Osteoblast (primary cell): Measurements from ENCODE around the gene SIGLECL1. TPM values are rescaled to one million over a fixed set of nuclear protein-coding genes. Genes with fewer than 3 reads are reported as not detected.

Experiments used
- DNase-seq: peaks from one replicate; pipeline ENCODE4 v3.0.0; 2011; ENCODE audit warnings: low spot score, mixed read lengths; ENCODE audit not compliant: insufficient read length; ENCODE audit errors: missing footprints
- H2AFZ ChIP-seq: 2 replicates; pipeline ENCODE4 v1.6.0; 2011; ENCODE audit warnings: mild to moderate bottlenecking, low read length
- H3K27ac ChIP-seq: 2 replicates; pipeline ENCODE4 v1.5.1; 2011; ENCODE audit warnings: mild to moderate bottlenecking, low read depth, low read length, moderate library complexity
- H3K27me3 ChIP-seq: 2 replicates; pipeline ENCODE4 v1.6.0; 2012; ENCODE audit warnings: mild to moderate bottlenecking, control low read depth, inconsistent platforms, low read length, moderate library complexity; ENCODE audit not compliant: insufficient read depth
- H3K36me3 ChIP-seq: 2 replicates; pipeline ENCODE4 v1.5.1; 2011; ENCODE audit warnings: mild to moderate bottlenecking, low read length, control low read depth, moderate library complexity; ENCODE audit not compliant: insufficient read depth
- H3K4me1 ChIP-seq: 2 replicates; pipeline ENCODE4 v1.5.1; 2011; ENCODE audit warnings: mild to moderate bottlenecking, low read length, control low read depth, moderate library complexity; ENCODE audit not compliant: insufficient read depth
- H3K4me2 ChIP-seq: 2 replicates; pipeline ENCODE4 v1.6.0; 2011; ENCODE audit warnings: mild to moderate bottlenecking, low read length; ENCODE audit not compliant: insufficient read depth
- H3K4me3 ChIP-seq: fragments of 200-600 bp; sonication (generic); 3 replicates; pipeline ENCODE4 v1.5.1; 2012; ENCODE audit warnings: mild to moderate bottlenecking, low read length, inconsistent platforms; ENCODE audit not compliant: insufficient read depth
- H3K79me2 ChIP-seq: 2 replicates; pipeline ENCODE4 v1.6.0; 2012; ENCODE audit warnings: mild to moderate bottlenecking, low read length, control low read depth, inconsistent platforms; ENCODE audit not compliant: insufficient read depth
- H3K9me3 ChIP-seq: 2 replicates; pipeline ENCODE4 v1.5.1; 2011; ENCODE audit warnings: low read depth, low read length, control low read depth
- H4K20me1 ChIP-seq: 2 replicates; pipeline ENCODE4 v1.6.0; 2012; ENCODE audit warnings: mild to moderate bottlenecking, low read length, control low read depth; ENCODE audit not compliant: insufficient read depth
- total RNA-seq: library from RNA; depleted of rRNA; stranded (reverse); fragments of >200 nt; gene quantifications from 2 replicates; pipeline ENCODE4 v1.2.3, GENCODE V29; 2012
- TF ChIP-seq, protein P1 (sequence below): IDR thresholded peaks from 2 replicates; pipeline ENCODE4 v1.5.1; 2011; ENCODE audit warnings: mild to moderate bottlenecking, low read depth, low read length, moderate library complexity; ENCODE audit errors: extremely low read depth

Gene SIGLECL1
- total RNA-seq, 1 donor, result not detected

DNA sequence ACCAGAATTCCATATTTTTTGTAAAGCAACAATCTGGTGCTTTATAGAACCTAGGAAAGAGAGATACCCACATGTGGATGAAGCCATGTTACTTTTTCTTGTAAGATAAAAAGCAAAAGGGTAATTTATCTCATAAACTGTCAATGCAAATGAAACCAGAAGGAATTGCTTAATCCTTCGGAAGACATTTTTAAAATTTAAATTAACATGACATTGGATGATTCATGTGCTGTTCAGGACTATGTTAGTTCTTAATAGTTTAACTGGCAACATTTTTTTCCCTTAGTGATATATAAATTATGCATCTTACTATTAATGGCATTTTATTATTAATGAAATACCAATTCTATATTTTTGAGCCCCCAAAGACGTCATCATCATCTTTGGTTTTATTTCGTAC is 34.8 kb downstream of the SIGLECL1 start:
- TF ChIP-seq, protein P1, sequence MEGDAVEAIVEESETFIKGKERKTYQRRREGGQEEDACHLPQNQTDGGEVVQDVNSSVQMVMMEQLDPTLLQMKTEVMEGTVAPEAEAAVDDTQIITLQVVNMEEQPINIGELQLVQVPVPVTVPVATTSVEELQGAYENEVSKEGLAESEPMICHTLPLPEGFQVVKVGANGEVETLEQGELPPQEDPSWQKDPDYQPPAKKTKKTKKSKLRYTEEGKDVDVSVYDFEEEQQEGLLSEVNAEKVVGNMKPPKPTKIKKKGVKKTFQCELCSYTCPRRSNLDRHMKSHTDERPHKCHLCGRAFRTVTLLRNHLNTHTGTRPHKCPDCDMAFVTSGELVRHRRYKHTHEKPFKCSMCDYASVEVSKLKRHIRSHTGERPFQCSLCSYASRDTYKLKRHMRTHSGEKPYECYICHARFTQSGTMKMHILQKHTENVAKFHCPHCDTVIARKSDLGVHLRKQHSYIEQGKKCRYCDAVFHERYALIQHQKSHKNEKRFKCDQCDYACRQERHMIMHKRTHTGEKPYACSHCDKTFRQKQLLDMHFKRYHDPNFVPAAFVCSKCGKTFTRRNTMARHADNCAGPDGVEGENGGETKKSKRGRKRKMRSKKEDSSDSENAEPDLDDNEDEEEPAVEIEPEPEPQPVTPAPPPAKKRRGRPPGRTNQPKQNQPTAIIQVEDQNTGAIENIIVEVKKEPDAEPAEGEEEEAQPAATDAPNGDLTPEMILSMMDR, result no peak
- no peak overlapping the region for H3K4me2 ChIP-seq
- no peak overlapping the region for H2AFZ ChIP-seq
- H3K36me3 ChIP-seq, result no peaks in the 10 kb centered on the region
- no peaks in the 10 kb centered on the region for H4K20me1 ChIP-seq
- H3K27ac ChIP-seq, result no peak overlapping the region
- H3K4me3 ChIP-seq, result no peak overlapping the region
- no peaks in the 10 kb centered on the region for H3K27me3 ChIP-seq
- no peak for DNase-seq
- no peaks in the 10 kb centered on the region for H3K4me1 ChIP-seq
- H3K79me2 ChIP-seq, result no peaks in the 10 kb centered on the region
- H3K9me3 ChIP-seq, result no peaks in the 10 kb centered on the region

DNA sequence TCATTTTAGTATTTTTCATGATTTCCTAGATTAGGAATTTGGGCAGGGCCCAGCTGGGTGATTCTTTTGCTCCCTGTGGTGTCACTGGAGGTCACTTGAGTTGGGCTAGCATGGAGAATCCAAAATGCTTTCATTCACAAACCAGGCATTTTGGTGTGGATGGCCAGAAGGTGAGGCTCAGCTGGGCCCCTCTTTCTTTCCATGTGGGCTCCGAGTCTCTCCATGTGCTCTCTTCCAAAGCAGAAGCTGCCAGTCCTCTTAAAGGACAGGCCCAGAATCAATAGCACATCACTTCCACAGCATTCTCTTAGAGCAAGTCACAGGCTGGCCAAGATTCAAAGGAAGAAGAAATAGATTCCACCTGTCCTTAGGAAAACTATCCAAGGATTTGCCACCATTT is 38.8 kb downstream of the SIGLECL1 start:
- no peaks in the 10 kb centered on the region for H3K4me1 ChIP-seq
- H2AFZ ChIP-seq, result no peak overlapping the region
- H3K27ac ChIP-seq, result no peak overlapping the region
- H3K36me3 ChIP-seq, result no peaks in the 10 kb centered on the region
- no peak for DNase-seq
- no peak overlapping the region for H3K4me2 ChIP-seq
- TF ChIP-seq, protein P1, result no peak
- H3K9me3 ChIP-seq, result no peaks in the 10 kb centered on the region
- H3K27me3 ChIP-seq, result no peaks in the 10 kb centered on the region
- no peaks in the 10 kb centered on the region for H4K20me1 ChIP-seq
- H3K4me3 ChIP-seq, result no peak overlapping the region
- no peaks in the 10 kb centered on the region for H3K79me2 ChIP-seq

DNA sequence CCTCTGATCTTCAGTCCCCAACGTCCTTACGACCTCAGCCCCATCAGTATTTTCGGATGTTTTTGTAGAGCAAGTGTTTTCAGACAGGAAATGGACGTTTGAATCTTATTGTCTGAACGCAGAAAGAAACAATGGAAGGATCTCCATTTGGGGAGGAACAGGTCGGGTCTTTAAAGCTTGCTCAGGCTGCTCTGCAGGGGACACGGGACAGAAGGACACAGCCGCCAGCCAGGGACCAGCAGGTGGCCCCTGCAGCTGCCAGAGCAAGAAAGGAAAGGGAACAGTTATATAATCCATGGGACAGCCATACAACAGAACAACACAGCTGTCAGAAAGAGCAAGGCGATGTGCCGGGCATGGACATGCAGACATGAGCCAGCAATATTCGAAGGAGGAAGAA is 42.1 kb downstream of the SIGLECL1 start:
- no peak overlapping the region for H3K4me2 ChIP-seq
- no peaks in the 10 kb centered on the region for H3K4me1 ChIP-seq
- TF ChIP-seq, protein P1, result no peak
- no peaks in the 10 kb centered on the region for H4K20me1 ChIP-seq
- H2AFZ ChIP-seq, result no peak overlapping the region
- H3K27ac ChIP-seq, result no peak overlapping the region
- no peaks in the 10 kb centered on the region for H3K79me2 ChIP-seq
- peak; percentile 69 for DNase-seq
- peaks cover 5% of the 10 kb centered on the region for H3K27me3 ChIP-seq
- H3K36me3 ChIP-seq, result no peaks in the 10 kb centered on the region
- H3K9me3 ChIP-seq, result no peaks in the 10 kb centered on the region
- no peak overlapping the region for H3K4me3 ChIP-seq

DNA sequence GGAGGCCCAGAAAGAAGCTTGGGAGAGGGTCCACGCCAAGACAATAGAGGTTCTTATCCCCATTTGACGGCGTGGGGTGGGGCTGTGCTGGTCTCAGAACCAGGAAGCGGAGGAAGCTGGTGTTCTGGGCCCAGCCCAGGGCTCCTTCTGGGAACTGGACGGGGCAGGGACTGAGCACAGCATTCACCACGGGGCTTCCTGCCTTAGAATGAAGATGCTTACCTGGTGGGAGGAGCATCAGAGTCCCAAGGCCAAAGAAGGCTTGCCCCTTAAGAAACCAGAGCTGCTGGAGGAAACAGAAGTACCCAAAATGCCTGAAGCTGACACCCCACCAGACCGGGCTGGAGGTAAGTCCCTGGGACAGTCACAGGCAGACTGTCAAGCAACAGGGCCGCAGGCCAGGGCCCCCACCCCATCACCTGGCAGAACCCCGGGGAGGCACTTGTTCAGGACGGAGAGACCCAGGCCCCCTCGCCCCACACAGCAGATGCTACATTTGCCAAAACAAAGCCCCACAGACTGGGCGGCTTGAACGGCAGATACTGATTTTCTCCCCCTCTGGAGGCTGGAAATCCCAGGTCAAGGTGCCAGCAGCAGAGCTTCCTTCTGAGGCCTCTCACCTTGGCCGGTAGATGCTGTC is 42.8 kb downstream of the SIGLECL1 start:
- Histone ChIP-seq H3K4me3 (no peak overlapping the region), H3K9me3 (no peaks in the 10 kb centered on the region), H3K27me3 (peaks cover 5% of the 10 kb centered on the region), H3K36me3 (no peaks in the 10 kb centered on the region), H3K27ac (no peak overlapping the region), H3K4me2 (no peak overlapping the region), H3K79me2 (no peaks in the 10 kb centered on the region), H2AFZ (no peak overlapping the region), H3K4me1 (no peaks in the 10 kb centered on the region), H4K20me1 (no peaks in the 10 kb centered on the region)
- DNase-seq, result peak; percentile 61
- TF ChIP-seq, protein P1, result no peak
